HepG2 (cell line): Measurements from ENCODE around the gene ALDOA. TPM values are rescaled to one million over a fixed set of nuclear protein-coding genes. Genes with fewer than 3 reads are reported as not detected.

Source experiments
- AHDC1 ChIP-seq: sonication (generic); formaldehyde crosslinking; IDR thresholded peaks from 2 replicates; pipeline ENCODE4 v1.5.1; 2020; ENCODE audit warnings: mild to moderate bottlenecking, missing genetic modification reagents, borderline replicate concordance
- BRF2 ChIP-seq: sonication (generic); formaldehyde crosslinking; IDR thresholded peaks from 2 replicates; pipeline ENCODE4 v1.8.1; 2022; ENCODE audit warnings: mild to moderate bottlenecking, missing genetic modification reagents
- DNMT1 ChIP-seq: sonication (generic); formaldehyde crosslinking; IDR thresholded peaks from 2 replicates; pipeline ENCODE4 v1.5.1; 2020; ENCODE audit warnings: mild to moderate bottlenecking, missing genetic modification reagents
- FLYWCH1 ChIP-seq: sonication (generic); formaldehyde crosslinking; IDR thresholded peaks from 2 replicates; pipeline ENCODE4 v1.8.1; 2023; ENCODE audit warnings: mild to moderate bottlenecking, missing genetic modification reagents
- FOXA3 ChIP-seq: IDR thresholded peaks from 2 replicates; pipeline ENCODE4 v1.6.1; 2016; ENCODE audit warnings: missing genetic modification reagents, missing compliant biosample characterization
- FOXO4 ChIP-seq: sonication (generic); formaldehyde crosslinking; conservative IDR thresholded peaks from 2 replicates; pipeline ENCODE4 v1.8.1; 2023; ENCODE audit warnings: missing genetic modification reagents
- IKZF1 ChIP-seq: fragments of 450-650 bp; IDR thresholded peaks from 2 replicates; pipeline ENCODE4 v1.7.1; 2016
- NKX3-1 ChIP-seq: sonication (generic); formaldehyde crosslinking; IDR thresholded peaks from 2 replicates; pipeline ENCODE4 v1.5.0; 2020; ENCODE audit warnings: missing genetic modification reagents
- NR0B2 ChIP-seq: sonication (generic); formaldehyde crosslinking; IDR thresholded peaks from 2 replicates; pipeline ENCODE4 v1.4.0; 2020; ENCODE audit warnings: mild to moderate bottlenecking, missing genetic modification reagents
- SNAPC5 ChIP-seq: sonication (generic); formaldehyde crosslinking; IDR thresholded peaks from 2 replicates; pipeline ENCODE4 v1.8.1; 2023; ENCODE audit warnings: mild to moderate bottlenecking, missing genetic modification reagents, borderline replicate concordance
- TBP ChIP-seq: sonication (generic); formaldehyde crosslinking; IDR thresholded peaks from 2 replicates; pipeline ENCODE4 v1.5.0; 2020; ENCODE audit warnings: missing genetic modification reagents
- ZBTB33 ChIP-seq: sonication (generic); formaldehyde crosslinking; IDR thresholded peaks from 2 replicates; pipeline ENCODE4 v1.4.0; 2020; ENCODE audit warnings: missing genetic modification reagents
- ZBTB7A ChIP-seq: sonication (generic); formaldehyde crosslinking; IDR thresholded peaks from 2 replicates; pipeline ENCODE4 v1.8.0; 2022; ENCODE audit warnings: mild to moderate bottlenecking, missing genetic modification reagents
- ZNF547 ChIP-seq: sonication (generic); formaldehyde crosslinking; IDR thresholded peaks from 2 replicates; pipeline ENCODE4 v1.5.1; 2020; ENCODE audit warnings: mild to moderate bottlenecking, missing genetic modification reagents
- ZNF772 ChIP-seq: sonication (generic); formaldehyde crosslinking; IDR thresholded peaks from 2 replicates; pipeline ENCODE4 v1.5.0; 2020; ENCODE audit warnings: mild to moderate bottlenecking, missing genetic modification reagents
- ZSCAN25 ChIP-seq: sonication (generic); formaldehyde crosslinking; IDR thresholded peaks from 2 replicates; pipeline ENCODE4 v1.8.0; 2022; ENCODE audit warnings: mild to moderate bottlenecking, missing genetic modification reagents
- ZSCAN5A ChIP-seq: sonication (generic); formaldehyde crosslinking; IDR thresholded peaks from 2 replicates; pipeline ENCODE4 v1.8.0; 2022; ENCODE audit warnings: mild to moderate bottlenecking, missing genetic modification reagents, borderline replicate concordance
- polyA plus RNA-seq, 8 experiments: library from polyadenylated mRNA; depleted of rRNA in 3 of 8; stranded (reverse) in 7 of 8; unstranded in 1 of 8; fragments of >200 nt; fragmentation: Illumina TruSeq in 4 of 8; extraction: Trizol in 4 of 8; gene quantifications; 2 replicates each; pipeline versions ENCODE4 v1.2.1 to v1.2.3, GENCODE V29; 2011 to 2016; ENCODE audit warnings: low read depth in 4 of 8, missing spikeins in 1 of 8, mixed read lengths in 1 of 8; ENCODE audit not compliant: insufficient read depth in 1 of 8
- total RNA-seq, 5 experiments: library from RNA; depleted of rRNA; stranded (reverse); fragments of >200 nt; fragmentation: Illumina TruSeq; extraction: Trizol; gene quantifications; 2 replicates each; pipeline ENCODE4 v1.2.3, GENCODE V29; 2016; ENCODE audit warnings: low read depth in 1 of 5

The ALDOA gene
- total and polyA plus RNA-seq, 2 of the 13 experiments (the other 11 are each of a cell fraction or from before 2014, with no cell fraction given): 925 to 1,884 TPM

- TF ChIP-seq ZBTB33 (CRISPR knock-in tag) (peak; percentile 78; the same call in 1 of the 2 replicates), ZSCAN5A (CRISPR knock-in tag) (peak; percentile 96), ZNF547 (CRISPR knock-in tag) (peak; percentile 97), AHDC1 (CRISPR knock-in tag) (no peak), ZSCAN25 (CRISPR knock-in tag) (peak; percentile 87), ZBTB7A (CRISPR knock-in tag) (peak; percentile 88), FOXO4 (peak; percentile 94; the same call in 1 of the 2 replicates), DNMT1 (peak; percentile 79; the same call in 1 of the 2 replicates), TBP (no peak), IKZF1 (no peak), NR0B2 (CRISPR knock-in tag) (peak; percentile 87), BRF2 (peak; percentile 97), FOXA3 (CRISPR knock-in tag) (peak; percentile 69), NKX3-1 (CRISPR knock-in tag) (peak; percentile 94), ZNF772 (CRISPR knock-in tag) (peak; percentile 99), SNAPC5 (CRISPR knock-in tag) (peak; percentile 95; the same call in 1 of the 2 replicates), FLYWCH1 (CRISPR knock-in tag) (peak; percentile 93)
Measured at GRCh38 chr16:30052671-30053372, 12.7 kb upstream of the ALDOA start (continued).
